Panc1 (cell line): ENCODE data around the gene DGKG. TPM values are rescaled to one million over a fixed set of nuclear protein-coding genes. Genes with fewer than 3 reads are reported as not detected.

Source experiments
- ATAC-seq: fragments of 200-7000 bp; cut with Tn5 transposase; 2 replicates; pipeline ENCODE4 v1.9.1; 2020; ENCODE audit warnings: mild to moderate bottlenecking, moderate library complexity
- BruUV-seq: library from RNA; stranded (reverse); fragments of 400-500 nt; replicated peaks from 2 replicates; lab custom pipeline; 2021; lab: Mats Ljungman, UMichigan
- CTCF ChIA-PET: fragments of 300-600 bp; sonication (Branson Sonifier 250); formaldehyde crosslinking; loops from one replicate; lab custom pipeline; 2022; ENCODE audit warnings: antibody characterized with exemption; lab: Charles Lee
- POLR2A ChIA-PET: fragments of 300-600 bp; sonication (Branson Sonifier 250); formaldehyde crosslinking; loops from one replicate; lab custom pipeline; 2022; ENCODE audit warnings: antibody characterized with exemption; lab: Charles Lee
- DNase-seq: peaks from one replicate; pipeline ENCODE4 v3.0.0-alpha.2; 2010; ENCODE audit warnings: low read depth, low spot score
- H3K27ac ChIP-seq: 2 replicates; pipeline ENCODE4 v1.5.1; 2011; ENCODE audit warnings: mild to moderate bottlenecking, low read length, inconsistent platforms
- H3K27me3 ChIP-seq: fragments of 200-500 bp; sonication (Bioruptor generic); 2 replicates; pipeline ENCODE4 v1.6.0; 2014; ENCODE audit warnings: low read length, inconsistent platforms; ENCODE audit not compliant: control insufficient read depth, insufficient read depth
- H3K36me3 ChIP-seq: fragments of 200-500 bp; sonication (Bioruptor generic); 2 replicates; pipeline ENCODE4 v1.5.1; 2014; ENCODE audit warnings: inconsistent platforms, mild to moderate bottlenecking, low read length, moderate library complexity; ENCODE audit not compliant: control insufficient read depth, insufficient read depth
- H3K4me1 ChIP-seq: 2 replicates; pipeline ENCODE4 v1.5.1; 2011; ENCODE audit warnings: inconsistent platforms, mild to moderate bottlenecking, low read length, moderate library complexity; ENCODE audit not compliant: control insufficient read depth, insufficient read depth
- H3K4me3 ChIP-seq, 2 experiments: 2 replicates each; pipeline ENCODE4 v1.5.1; 2011 to 2012; ENCODE audit warnings: low read depth in 2 of 2, low read length in 2 of 2, mild to moderate bottlenecking in 2 of 2, inconsistent platforms in 1 of 2, moderate library complexity in 1 of 2
- H3K9me3 ChIP-seq: fragments of 200-500 bp; sonication (Bioruptor generic); 2 replicates; pipeline ENCODE4 v1.5.1; 2014; ENCODE audit warnings: low read depth, mild to moderate bottlenecking, inconsistent platforms, low read length, moderate library complexity; ENCODE audit not compliant: control insufficient read depth, insufficient read depth
- POLR2AphosphoS5 ChIP-seq: IDR thresholded peaks from 2 replicates; pipeline ENCODE4 v1.6.1; 2012; ENCODE audit warnings: mild to moderate bottlenecking, low read depth, low read length, moderate library complexity
- SIN3A ChIP-seq: IDR thresholded peaks from 2 replicates; pipeline ENCODE4 v1.6.1; 2012; ENCODE audit warnings: low read depth, mild to moderate bottlenecking, low read length, moderate library complexity, borderline replicate concordance; ENCODE audit not compliant: insufficient read depth
- TCF7L2 ChIP-seq: IDR thresholded peaks from 2 replicates; pipeline ENCODE4 v1.6.1; 2011; ENCODE audit warnings: mild to moderate bottlenecking, low read depth, low read length, inconsistent platforms
- in situ Hi-C: cut with HindIII; loops from 2 replicates; pipeline ENCODE4 v1.10.0; 2016; ENCODE audit warnings: low sequenced_read_pairs, low pct_unique_long_range_greater_than_20kb
- intact Hi-C: fragments of 100-400 bp; cut with micrococcal nuclease; formaldehyde crosslinking; loops from one replicate; pipeline ENCODE4 v1.10.0; 2022; ENCODE audit not compliant: unreplicated experiment
- total RNA-seq: library from RNA; stranded (reverse); gene quantifications from one replicate; pipeline ENCODE4 v1.2.1, GENCODE V29; 2021; ENCODE audit not compliant: unreplicated experiment
- TF ChIP-seq, protein P1 (sequence below), 2 experiments: IDR thresholded peaks; 2 replicates each; pipeline ENCODE4 v1.6.1; 2011 to 2012; ENCODE audit warnings: low read depth in 2 of 2, control low read depth in 1 of 2, low read length in 1 of 2, mild to moderate bottlenecking in 1 of 2, moderate library complexity in 1 of 2; ENCODE audit not compliant: insufficient read depth in 1 of 2
- TF ChIP-seq, protein P2 (sequence below): fragments of 450-650 bp; IDR thresholded peaks from 2 replicates; pipeline ENCODE4 v1.5.1; 2017; ENCODE audit warnings: mild to moderate bottlenecking

The DGKG gene
- total RNA-seq, 1 experiment from 2014 or later = 0.46 TPM

DNA sequence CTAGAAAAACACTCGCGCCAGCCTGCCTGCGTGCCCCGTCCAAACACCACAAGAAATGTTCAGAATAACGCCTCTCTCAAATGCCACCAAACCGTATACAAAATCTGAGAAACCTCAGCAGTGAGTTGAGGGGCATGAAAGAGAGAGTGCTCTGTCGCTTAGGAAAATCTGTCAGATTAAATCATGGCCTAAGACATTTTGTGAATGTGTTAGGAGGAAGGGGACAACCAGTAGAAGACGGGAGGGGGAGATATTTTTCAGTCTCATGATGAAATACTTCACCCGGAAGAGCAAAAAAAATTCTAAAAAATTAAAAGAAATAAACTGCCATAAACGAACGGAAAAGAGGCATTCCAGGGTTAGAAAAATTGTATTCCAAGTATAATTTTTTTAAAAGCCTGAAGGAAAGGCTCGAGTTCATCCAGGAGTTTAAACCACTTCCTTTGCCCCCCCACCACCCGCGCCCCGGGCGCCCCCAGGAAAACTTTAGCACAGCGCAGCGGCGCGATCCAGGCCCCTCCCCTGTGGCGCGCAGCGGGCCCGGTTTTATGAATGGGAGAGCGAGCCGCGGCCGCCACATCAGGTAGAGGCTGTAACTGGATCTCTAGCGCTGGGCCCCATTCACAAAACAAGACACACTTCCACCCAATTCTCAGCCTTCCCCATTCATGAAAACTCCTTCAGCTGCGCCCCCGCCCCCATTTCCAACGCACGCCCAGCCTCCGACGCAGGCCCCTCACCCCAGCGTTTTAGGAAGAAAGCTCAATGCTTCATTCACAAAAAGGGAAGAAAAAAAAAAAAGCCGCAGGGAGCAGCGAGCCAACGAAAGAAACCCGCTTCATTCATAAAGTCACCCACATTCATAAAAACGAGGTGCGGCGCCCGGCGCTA is 254.6 kb downstream of the DGKG start:
- no TSS peak for BruUV-seq
- DNase-seq (no peak), ATAC-seq (peak; percentile 53)
- Histone ChIP-seq H3K27me3 (0 out of 2 replicates have a peak, but pooled peaks cover 2% of the 10 kb centered on the region), H3K36me3 (no peaks in the 10 kb centered on the region; the same call in 1 of the 2 replicates), H3K4me3 (peak overlapping the region; percentile 76 to 91), H3K9me3 (no peaks in the 10 kb centered on the region), H3K4me1 (peaks cover 39% of the 10 kb centered on the region), H3K27ac (peak overlapping the region; percentile 81)
- intact Hi-C loops (loop anchor here (5.0 kb wide), 2 partner anchors 125 to 135 kb away; no protein-coding TSS in a partner anchor), in situ Hi-C loops (no loop called here)
- POLR2A ChIA-PET = interaction anchor here (0.5 to 1.2 kb wide), 3 partner anchors 10 to 174 kb away, joined by 3 to 4 read pairs (median 4); no protein-coding TSS in a partner anchor
- TF ChIP-seq, protein P1, sequence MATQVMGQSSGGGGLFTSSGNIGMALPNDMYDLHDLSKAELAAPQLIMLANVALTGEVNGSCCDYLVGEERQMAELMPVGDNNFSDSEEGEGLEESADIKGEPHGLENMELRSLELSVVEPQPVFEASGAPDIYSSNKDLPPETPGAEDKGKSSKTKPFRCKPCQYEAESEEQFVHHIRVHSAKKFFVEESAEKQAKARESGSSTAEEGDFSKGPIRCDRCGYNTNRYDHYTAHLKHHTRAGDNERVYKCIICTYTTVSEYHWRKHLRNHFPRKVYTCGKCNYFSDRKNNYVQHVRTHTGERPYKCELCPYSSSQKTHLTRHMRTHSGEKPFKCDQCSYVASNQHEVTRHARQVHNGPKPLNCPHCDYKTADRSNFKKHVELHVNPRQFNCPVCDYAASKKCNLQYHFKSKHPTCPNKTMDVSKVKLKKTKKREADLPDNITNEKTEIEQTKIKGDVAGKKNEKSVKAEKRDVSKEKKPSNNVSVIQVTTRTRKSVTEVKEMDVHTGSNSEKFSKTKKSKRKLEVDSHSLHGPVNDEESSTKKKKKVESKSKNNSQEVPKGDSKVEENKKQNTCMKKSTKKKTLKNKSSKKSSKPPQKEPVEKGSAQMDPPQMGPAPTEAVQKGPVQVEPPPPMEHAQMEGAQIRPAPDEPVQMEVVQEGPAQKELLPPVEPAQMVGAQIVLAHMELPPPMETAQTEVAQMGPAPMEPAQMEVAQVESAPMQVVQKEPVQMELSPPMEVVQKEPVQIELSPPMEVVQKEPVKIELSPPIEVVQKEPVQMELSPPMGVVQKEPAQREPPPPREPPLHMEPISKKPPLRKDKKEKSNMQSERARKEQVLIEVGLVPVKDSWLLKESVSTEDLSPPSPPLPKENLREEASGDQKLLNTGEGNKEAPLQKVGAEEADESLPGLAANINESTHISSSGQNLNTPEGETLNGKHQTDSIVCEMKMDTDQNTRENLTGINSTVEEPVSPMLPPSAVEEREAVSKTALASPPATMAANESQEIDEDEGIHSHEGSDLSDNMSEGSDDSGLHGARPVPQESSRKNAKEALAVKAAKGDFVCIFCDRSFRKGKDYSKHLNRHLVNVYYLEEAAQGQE (IDR thresholded peaks at IDR 0.05; ENCODE audit: insufficient read depth in 1 of 2, low read depth in 2 of 2, low read length in 1 of 2) = no peak
- TF ChIP-seq POLR2AphosphoS5 (peak; percentile 44; the same call in 1 of the 2 replicates), TCF7L2 (no peak), SIN3A (no peak; the same call in 1 of the 2 replicates)
- TF ChIP-seq, protein P2, sequence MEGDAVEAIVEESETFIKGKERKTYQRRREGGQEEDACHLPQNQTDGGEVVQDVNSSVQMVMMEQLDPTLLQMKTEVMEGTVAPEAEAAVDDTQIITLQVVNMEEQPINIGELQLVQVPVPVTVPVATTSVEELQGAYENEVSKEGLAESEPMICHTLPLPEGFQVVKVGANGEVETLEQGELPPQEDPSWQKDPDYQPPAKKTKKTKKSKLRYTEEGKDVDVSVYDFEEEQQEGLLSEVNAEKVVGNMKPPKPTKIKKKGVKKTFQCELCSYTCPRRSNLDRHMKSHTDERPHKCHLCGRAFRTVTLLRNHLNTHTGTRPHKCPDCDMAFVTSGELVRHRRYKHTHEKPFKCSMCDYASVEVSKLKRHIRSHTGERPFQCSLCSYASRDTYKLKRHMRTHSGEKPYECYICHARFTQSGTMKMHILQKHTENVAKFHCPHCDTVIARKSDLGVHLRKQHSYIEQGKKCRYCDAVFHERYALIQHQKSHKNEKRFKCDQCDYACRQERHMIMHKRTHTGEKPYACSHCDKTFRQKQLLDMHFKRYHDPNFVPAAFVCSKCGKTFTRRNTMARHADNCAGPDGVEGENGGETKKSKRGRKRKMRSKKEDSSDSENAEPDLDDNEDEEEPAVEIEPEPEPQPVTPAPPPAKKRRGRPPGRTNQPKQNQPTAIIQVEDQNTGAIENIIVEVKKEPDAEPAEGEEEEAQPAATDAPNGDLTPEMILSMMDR = no peak
- CTCF ChIA-PET = interaction anchor here (0.6 to 0.9 kb wide), 3 partner anchors 42 to 164 kb away, joined by 3 to 5 read pairs (median 4); no protein-coding TSS in a partner anchor

DNA sequence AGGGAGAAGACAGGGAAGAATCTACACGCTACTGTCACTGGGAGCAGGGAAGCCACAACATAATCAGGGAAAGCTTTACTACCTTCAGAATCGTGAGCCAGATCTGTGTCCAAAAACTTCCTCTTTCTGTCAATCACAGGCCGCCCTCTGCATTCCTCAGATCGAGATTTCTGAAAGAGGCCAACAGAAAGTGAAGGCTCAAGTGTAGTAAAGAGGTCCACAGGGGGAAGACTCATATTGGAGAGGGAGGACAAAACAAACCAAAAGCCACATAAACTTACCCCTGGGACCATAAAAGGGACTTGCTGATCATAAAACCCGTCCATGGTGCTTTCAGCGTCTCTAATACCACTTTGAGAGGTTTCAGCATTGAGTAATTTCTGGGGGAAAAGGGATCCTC is 256.5 kb downstream of the DGKG start:
- ChIA-PET POLR2A (no interaction called here), CTCF (no interaction called here)
- Histone ChIP-seq H3K4me3 (no peak overlapping the region), H3K27ac (peak overlapping the region; percentile 65), H3K9me3 (no peaks in the 10 kb centered on the region), H3K27me3 (0 out of 2 replicates have a peak, but pooled peaks cover 1% of the 10 kb centered on the region), H3K36me3 (peaks cover 11% of the 10 kb centered on the region; the same call in 1 of the 2 replicates), H3K4me1 (peaks cover 39% of the 10 kb centered on the region)
- intact Hi-C loops (loop anchor here (5.0 kb wide), 2 partner anchors 123 to 137 kb away; no protein-coding TSS in a partner anchor), in situ Hi-C loops (no loop called here)
- BruUV-seq = no TSS peak
- ATAC-seq (no peak), DNase-seq (no peak)
- TF ChIP-seq, protein P2 = no peak
- TF ChIP-seq TCF7L2 = no peak
- TF ChIP-seq, protein P1 (IDR thresholded peaks at IDR 0.05; ENCODE audit: insufficient read depth in 1 of 2, low read depth in 2 of 2, low read length in 1 of 2) = no peak
- no peak for TF ChIP-seq POLR2AphosphoS5
- TF ChIP-seq SIN3A = no peak
